K562 (cell line): ENCODE data around the gene MRFAP1. TPM values are rescaled to one million over a fixed set of nuclear protein-coding genes. Genes with fewer than 3 reads are reported as not detected.
"Not testable (repeated sequence)": the region's sequence is repeated elsewhere in the genome, so short reads cannot be mapped to it uniquely, and the experiment has no call there.

Experiments used
- FOS ChIP-seq: IDR thresholded peaks from 3 replicates; pipeline ENCODE4 v1.6.1; 2011; ENCODE audit not compliant: insufficient read length; ENCODE audit errors: extremely low read depth
- GTF2E2 ChIP-seq: fragments of 200-800 bp; sonication (Bioruptor generic); IDR thresholded peaks from 2 replicates; pipeline ENCODE4 v1.6.1; 2016; ENCODE audit warnings: missing genetic modification characterization, missing compliant biosample characterization
- HDAC8 ChIP-seq: fragments of 450-650 bp; IDR thresholded peaks from 2 replicates; pipeline ENCODE4 v1.6.1; 2016; ENCODE audit warnings: mild to moderate bottlenecking, missing genetic modification characterization, moderate library complexity, missing compliant biosample characterization
- MYC ChIP-seq, 2 experiments: fragments of 250-450 bp in 1 of 2; sonication (Bioruptor Pico) in 1 of 2; IDR thresholded peaks; 2 replicates each; pipeline versions ENCODE4 v1.5.1 to v1.6.1; 2012 to 2021; ENCODE audit warnings: low read depth in 2 of 2, borderline replicate concordance in 1 of 2, improper control_type of control experiment in 1 of 2, low read length in 1 of 2, mild to moderate bottlenecking in 1 of 2, moderate library complexity in 1 of 2
- NCOR1 ChIP-seq: fragments of 450-650 bp; IDR thresholded peaks from 2 replicates; pipeline ENCODE4 v1.6.1; 2016; ENCODE audit warnings: mild to moderate bottlenecking, moderate library complexity
- NFATC3 ChIP-seq: fragments of 450-650 bp; IDR thresholded peaks from 2 replicates; pipeline ENCODE4 v1.6.1; 2017; ENCODE audit warnings: mild to moderate bottlenecking
- NFYB ChIP-seq: IDR thresholded peaks from 2 replicates; pipeline ENCODE4 v1.6.1; 2011; ENCODE audit warnings: mild to moderate bottlenecking, moderate library complexity; ENCODE audit not compliant: insufficient read length; ENCODE audit errors: extremely low read depth
- PTBP1 ChIP-seq: fragments of 200-400 bp; formaldehyde crosslinking; IDR thresholded peaks from 2 replicates; pipeline ENCODE4 v1.6.1; 2017; ENCODE audit warnings: low read depth, low read length
- RAD51 ChIP-seq: fragments of 450-650 bp; IDR thresholded peaks from 2 replicates; pipeline ENCODE4 v1.7.1; 2016; ENCODE audit warnings: low read depth, mild to moderate bottlenecking, borderline replicate concordance
- SP1 ChIP-seq: sonication (generic); formaldehyde crosslinking; IDR thresholded peaks from 2 replicates; pipeline ENCODE4 v1.8.1; 2022; ENCODE audit warnings: mild to moderate bottlenecking, missing genetic modification reagents
- TRIM24 ChIP-seq, 2 experiments: fragments of 450-650 bp; IDR thresholded peaks; 2 replicates each; pipeline ENCODE4 v1.6.1; 2016
- polyA plus RNA-seq, 8 experiments: library from polyadenylated mRNA; depleted of rRNA in 4 of 8; stranded (reverse) in 5 of 8; unstranded in 3 of 8; fragments of >200 nt; fragmentation: Nextera tagmentation in 2 of 8; fragmentation: Illumina TruSeq in 1 of 8; extraction: Ambion mirVana in 2 of 8; extraction: Trizol in 1 of 8; gene quantifications; 2 replicates each; pipeline versions ENCODE4 v1.2.1 to v1.2.3, GENCODE V29; 2011 to 2014; ENCODE audit warnings: inconsistent platforms in 1 of 8, missing spikeins in 1 of 8
- total RNA-seq, 7 experiments: library from RNA; depleted of rRNA in 6 of 7; stranded (reverse); fragments of >200 nt in 6 of 7; fragmentation: Illumina TruSeq in 2 of 7; extraction: Trizol in 2 of 7; gene quantifications; 2 replicates each; pipeline versions ENCODE4 v1.2.1 to v1.2.3, GENCODE V29; 2011 to 2021; ENCODE audit warnings: low replicate concordance in 1 of 7

The MRFAP1 gene
- total and polyA plus RNA-seq, 9 of the 15 experiments (the other 6 are each of a cell fraction or from before 2014, with no cell fraction given), result 46.0 to 270 (median 151) TPM

DNA sequence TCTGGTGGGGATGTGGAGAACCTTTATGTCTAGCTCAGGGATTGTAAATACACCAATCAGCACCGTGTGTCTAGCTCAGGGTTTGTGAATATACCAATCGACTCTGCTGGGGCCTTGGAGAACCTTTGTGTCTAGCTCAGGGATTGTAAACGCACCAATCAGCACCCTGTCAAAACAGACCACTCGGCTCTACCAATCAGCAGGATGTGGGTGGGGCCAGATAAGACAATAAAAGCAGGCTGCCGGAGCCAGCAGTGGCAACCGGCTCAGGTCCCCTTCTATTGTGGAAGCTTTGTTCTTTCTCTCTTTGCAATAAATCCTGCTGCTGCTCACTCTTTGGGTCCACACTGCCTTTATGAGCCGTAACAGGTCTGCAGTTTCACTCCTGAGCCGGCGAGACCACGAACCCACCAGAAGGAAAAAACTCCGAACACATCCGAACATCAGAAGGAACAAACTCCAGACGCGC, 32.7 kb downstream of the MRFAP1 start (continued):
- peak; percentile 87 for TF ChIP-seq NFYB
- TF ChIP-seq HDAC8, result 0 out of 2 replicates have a peak, but pooled peaks have one; percentile 22
- 0 out of 2 replicates have a peak, but pooled peaks have one; percentile 22 for TF ChIP-seq MYC (IDR thresholded peaks at IDR 0.05; ENCODE audit: low read depth, low read length)
- TF ChIP-seq MYC (CRISPR knock-in tag; IDR thresholded peaks at IDR 0.05; ENCODE audit: borderline replicate concordance, low read depth), result not testable (repeated sequence)
- TF ChIP-seq NCOR1, result peak; percentile 69
- peak; percentile 10 to 34; a peak in 3 of 4 replicates for TF ChIP-seq TRIM24 (IDR thresholded peaks at IDR 0.05)
- TF ChIP-seq FOS, result peak; percentile 58
- TF ChIP-seq GTF2E2 (tag), result peak; percentile 87; the same call in 1 of the 2 replicates
- 0 out of 2 replicates have a peak, but pooled peaks have one; percentile 28 for TF ChIP-seq PTBP1
- TF ChIP-seq RAD51, result 0 out of 2 replicates have a peak, but pooled peaks have one; percentile 28
- peak; percentile 86 for TF ChIP-seq SP1 (CRISPR knock-in tag)
- TF ChIP-seq NFATC3, result 0 out of 2 replicates have a peak, but pooled peaks have one; percentile 56
